ENCODE data around the gene CMTM8.

GRCh38 chr3:32310336-32310735 is 71.9 kb downstream of the CMTM8 start:
- no peak for TF ChIP-seq YY1 (IDR thresholded peaks at IDR 0.05; ENCODE audit: insufficient read depth, insufficient read length)
- no peak for TF ChIP-seq SUZ12 (IDR thresholded peaks at IDR 0.05; ENCODE audit: extremely low read depth, insufficient read depth, insufficient read length)
- TF ChIP-seq ZNF274 (IDR thresholded peaks at IDR 0.05; ENCODE audit: low read depth, low read length), result no peak
